ENCODE measurements around the gene SPOCK2.

GRCh38 chr10:72014197-72014596 lies 74.2 kb downstream of the SPOCK2 start:
- no peak for TF ChIP-seq ZBTB25 (CRISPR knock-in tag; IDR thresholded peaks at IDR 0.05)
- no peak for TF ChIP-seq RAD21 (CRISPR knock-in tag; IDR thresholded peaks at IDR 0.05)
- TF ChIP-seq, protein P1, sequence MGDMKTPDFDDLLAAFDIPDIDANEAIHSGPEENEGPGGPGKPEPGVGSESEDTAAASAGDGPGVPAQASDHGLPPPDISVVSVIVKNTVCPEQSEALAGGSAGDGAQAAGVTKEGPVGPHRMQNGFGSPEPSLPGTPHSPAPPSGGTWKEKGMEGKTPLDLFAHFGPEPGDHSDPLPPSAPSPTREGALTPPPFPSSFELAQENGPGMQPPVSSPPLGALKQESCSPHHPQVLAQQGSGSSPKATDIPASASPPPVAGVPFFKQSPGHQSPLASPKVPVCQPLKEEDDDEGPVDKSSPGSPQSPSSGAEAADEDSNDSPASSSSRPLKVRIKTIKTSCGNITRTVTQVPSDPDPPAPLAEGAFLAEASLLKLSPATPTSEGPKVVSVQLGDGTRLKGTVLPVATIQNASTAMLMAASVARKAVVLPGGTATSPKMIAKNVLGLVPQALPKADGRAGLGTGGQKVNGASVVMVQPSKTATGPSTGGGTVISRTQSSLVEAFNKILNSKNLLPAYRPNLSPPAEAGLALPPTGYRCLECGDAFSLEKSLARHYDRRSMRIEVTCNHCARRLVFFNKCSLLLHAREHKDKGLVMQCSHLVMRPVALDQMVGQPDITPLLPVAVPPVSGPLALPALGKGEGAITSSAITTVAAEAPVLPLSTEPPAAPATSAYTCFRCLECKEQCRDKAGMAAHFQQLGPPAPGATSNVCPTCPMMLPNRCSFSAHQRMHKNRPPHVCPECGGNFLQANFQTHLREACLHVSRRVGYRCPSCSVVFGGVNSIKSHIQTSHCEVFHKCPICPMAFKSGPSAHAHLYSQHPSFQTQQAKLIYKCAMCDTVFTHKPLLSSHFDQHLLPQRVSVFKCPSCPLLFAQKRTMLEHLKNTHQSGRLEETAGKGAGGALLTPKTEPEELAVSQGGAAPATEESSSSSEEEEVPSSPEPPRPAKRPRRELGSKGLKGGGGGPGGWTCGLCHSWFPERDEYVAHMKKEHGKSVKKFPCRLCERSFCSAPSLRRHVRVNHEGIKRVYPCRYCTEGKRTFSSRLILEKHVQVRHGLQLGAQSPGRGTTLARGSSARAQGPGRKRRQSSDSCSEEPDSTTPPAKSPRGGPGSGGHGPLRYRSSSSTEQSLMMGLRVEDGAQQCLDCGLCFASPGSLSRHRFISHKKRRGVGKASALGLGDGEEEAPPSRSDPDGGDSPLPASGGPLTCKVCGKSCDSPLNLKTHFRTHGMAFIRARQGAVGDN (CRISPR knock-in tag; IDR thresholded peaks at IDR 0.05), result no peak
- no peak for TF ChIP-seq ZNF784 (CRISPR knock-in tag; IDR thresholded peaks at IDR 0.05; ENCODE audit: borderline replicate concordance)
- TF ChIP-seq HNRNPK (IDR thresholded peaks at IDR 0.05; ENCODE audit: low read depth, low read length, poor library complexity, severe bottlenecking), result no peak
- TF ChIP-seq HDAC1 (CRISPR knock-in tag; IDR thresholded peaks at IDR 0.05), result no peak
- TF ChIP-seq SMAD3 (CRISPR knock-in tag; IDR thresholded peaks at IDR 0.05), result no peak
- no peak for TF ChIP-seq ZFP41 (CRISPR knock-in tag; IDR thresholded peaks at IDR 0.05; ENCODE audit: borderline replicate concordance)
- TF ChIP-seq, protein P2, sequence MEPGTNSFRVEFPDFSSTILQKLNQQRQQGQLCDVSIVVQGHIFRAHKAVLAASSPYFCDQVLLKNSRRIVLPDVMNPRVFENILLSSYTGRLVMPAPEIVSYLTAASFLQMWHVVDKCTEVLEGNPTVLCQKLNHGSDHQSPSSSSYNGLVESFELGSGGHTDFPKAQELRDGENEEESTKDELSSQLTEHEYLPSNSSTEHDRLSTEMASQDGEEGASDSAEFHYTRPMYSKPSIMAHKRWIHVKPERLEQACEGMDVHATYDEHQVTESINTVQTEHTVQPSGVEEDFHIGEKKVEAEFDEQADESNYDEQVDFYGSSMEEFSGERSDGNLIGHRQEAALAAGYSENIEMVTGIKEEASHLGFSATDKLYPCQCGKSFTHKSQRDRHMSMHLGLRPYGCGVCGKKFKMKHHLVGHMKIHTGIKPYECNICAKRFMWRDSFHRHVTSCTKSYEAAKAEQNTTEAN (CRISPR knock-in tag; conservative IDR thresholded peaks at IDR 0.05), result no peak

Data from HepG2 (cell line).